ENCODE results near the gene BDH1.

- TF ChIP-seq CTCF (IDR thresholded peaks at IDR 0.05) (no peak), POLR2A (IDR thresholded peaks at IDR 0.05) (no peak)
These were observed 44.6 kb downstream of the BDH1 start for GRCh38 chr3:197511130-197511529.

Data from breast epithelium (tissue), 3 donors.